ENCODE data around the gene NBAS.

NBAS gene

GRCh38 chr2:15372019-15372418 lies 189.1 kb downstream of the NBAS start:
- Histone ChIP-seq H3K4me3 (ENCODE audit: low read depth, low read length) (no peak overlapping the region), H3K9me3 (ENCODE audit: control insufficient read depth, insufficient read depth, low read depth, low read length) (no peaks in the 10 kb centered on the region), H3K36me3 (ENCODE audit: control insufficient read depth in 2 of 2, insufficient read depth in 1 of 2, low read length in 2 of 2) (no peaks in the 10 kb centered on the region), H3K4me1 (ENCODE audit: control insufficient read depth, insufficient read depth, low read length) (peaks cover 5% of the 10 kb centered on the region; the same call in 1 of the 2 replicates), H3K27ac (ENCODE audit: extremely low read depth, low read depth, low read length) (no peak overlapping the region)
- ChIA-PET CTCF (no interaction called here), POLR2A (no interaction called here)
- TF ChIP-seq ZNF785 (tag by site-specific recombination; IDR thresholded peaks at IDR 0.05): no peak
- no peak for TF ChIP-seq ZNF529 (tag by site-specific recombination; IDR thresholded peaks at IDR 0.05; ENCODE audit: insufficient replicate concordance)
- no peak for TF ChIP-seq ZEB2 (tag by site-specific recombination; IDR thresholded peaks at IDR 0.05)
- no peak for TF ChIP-seq GLI4 (tag by site-specific recombination; IDR thresholded peaks at IDR 0.05)
- no peak for TF ChIP-seq ZNF37A (tag by site-specific recombination; IDR thresholded peaks at IDR 0.05)
- no peak for TF ChIP-seq ZNF19 (tag by site-specific recombination; IDR thresholded peaks at IDR 0.05; ENCODE audit: low read depth)
- TF ChIP-seq ZNF280D (tag by site-specific recombination; IDR thresholded peaks at IDR 0.05): no peak
- no peak for TF ChIP-seq ZNF266 (tag by site-specific recombination; IDR thresholded peaks at IDR 0.05; ENCODE audit: low read depth)
- TF ChIP-seq ZNF211 (tag by site-specific recombination; IDR thresholded peaks at IDR 0.05; ENCODE audit: low read depth): no peak

GRCh38 chr2:15369129-15369528 lies 192.0 kb downstream of the NBAS start:
- H3K9me3 ChIP-seq (ENCODE audit: control insufficient read depth, insufficient read depth, low read depth, low read length): no peaks in the 10 kb centered on the region
- ChIA-PET CTCF (no interaction called here), POLR2A (no interaction called here)
- H3K36me3 ChIP-seq (ENCODE audit: control insufficient read depth in 2 of 2, insufficient read depth in 1 of 2, low read length in 2 of 2): no peaks in the 10 kb centered on the region
- H3K4me1 ChIP-seq (ENCODE audit: control insufficient read depth, insufficient read depth, low read length): no peaks in the 10 kb centered on the region
- no peak overlapping the region for H3K4me3 ChIP-seq (ENCODE audit: low read depth, low read length)
- no peak overlapping the region for H3K27ac ChIP-seq (ENCODE audit: extremely low read depth, low read depth, low read length)
- TF ChIP-seq SP3 (tag by site-specific recombination; IDR thresholded peaks at IDR 0.05): no peak
- no peak for TF ChIP-seq GLIS2 (tag by site-specific recombination; IDR thresholded peaks at IDR 0.05)
- TF ChIP-seq PRDM6 (tag by site-specific recombination; IDR thresholded peaks at IDR 0.05): no peak
- no peak for TF ChIP-seq ZNF404 (tag by site-specific recombination; IDR thresholded peaks at IDR 0.05)
- TF ChIP-seq ZBTB11 (tag by site-specific recombination; conservative IDR thresholded peaks at IDR 0.05; ENCODE audit: low read depth): no peak
- no peak for TF ChIP-seq ZNF639 (tag by site-specific recombination; IDR thresholded peaks at IDR 0.05)
